DND-41 (cell line): Measurements from ENCODE around the gene CCDC102A.

Experiments
- ATAC-seq: fragments of 200-7000 bp; cut with Tn5 transposase; 3 replicates; pipeline ENCODE4 v1.9.1; 2021; ENCODE audit warnings: low read depth; ENCODE audit not compliant: insufficient read depth
- DNase-seq: peaks from one replicate; pipeline ENCODE4 v3.0.0-alpha.2; 2020
- H2AFZ ChIP-seq: 2 replicates; pipeline ENCODE4 v1.6.0; 2012; ENCODE audit warnings: low read depth, low read length
- H3K27ac ChIP-seq: 2 replicates; pipeline ENCODE4 v1.5.1; 2012; ENCODE audit warnings: low read length, inconsistent platforms
- H3K27me3 ChIP-seq: fragments of 200-600 bp; sonication (generic); 2 replicates; pipeline ENCODE4 v1.6.0; 2012; ENCODE audit warnings: low read length, mild to moderate bottlenecking, inconsistent platforms; ENCODE audit not compliant: insufficient read depth, poor library complexity
- H3K36me3 ChIP-seq: 2 replicates; pipeline ENCODE4 v1.5.1; 2012; ENCODE audit warnings: low read length, inconsistent platforms; ENCODE audit not compliant: insufficient read depth
- H3K4me1 ChIP-seq: 2 replicates; pipeline ENCODE4 v1.5.1; 2012; ENCODE audit warnings: mild to moderate bottlenecking, low read length; ENCODE audit not compliant: insufficient read depth
- H3K4me2 ChIP-seq: 2 replicates; pipeline ENCODE4 v1.6.0; 2012; ENCODE audit warnings: mild to moderate bottlenecking, moderate library complexity, low read length, inconsistent platforms; ENCODE audit not compliant: insufficient read depth
- H3K4me3 ChIP-seq, 2 experiments: fragments of 200-600 bp in 1 of 2; shearing (Covaris generic) in 1 of 2; 2 replicates each; pipeline ENCODE4 v1.5.1; 2012 to 2016; ENCODE audit warnings: inconsistent platforms in 2 of 2, low read length in 2 of 2, mild to moderate bottlenecking in 2 of 2, low read depth in 1 of 2, moderate library complexity in 1 of 2
- H3K79me2 ChIP-seq: 2 replicates; pipeline ENCODE4 v1.6.0; 2012; ENCODE audit warnings: low read length, inconsistent platforms; ENCODE audit not compliant: insufficient read depth
- H3K9ac ChIP-seq: 2 replicates; pipeline ENCODE4 v1.6.0; 2012; ENCODE audit warnings: low read depth, mild to moderate bottlenecking, inconsistent platforms, low read length, moderate library complexity
- H3K9me3 ChIP-seq: 2 replicates; pipeline ENCODE4 v1.5.1; 2012; ENCODE audit warnings: low read length, moderate library complexity, mild to moderate bottlenecking, inconsistent platforms; ENCODE audit not compliant: insufficient read depth, severe bottlenecking
- H4K20me1 ChIP-seq: 2 replicates; pipeline ENCODE4 v1.6.0; 2012; ENCODE audit warnings: low read length; ENCODE audit not compliant: insufficient read depth
- EZH2 ChIP-seq: IDR thresholded peaks from 3 replicates; pipeline ENCODE4 v1.6.1; 2012; ENCODE audit warnings: borderline replicate concordance, low read depth, mild to moderate bottlenecking, moderate library complexity, low read length, inconsistent platforms; ENCODE audit not compliant: severe bottlenecking
- TF ChIP-seq, protein P1 (sequence below): IDR thresholded peaks from 2 replicates; pipeline ENCODE4 v1.5.1; 2012; ENCODE audit warnings: borderline replicate concordance, low read length, moderate library complexity, mild to moderate bottlenecking; ENCODE audit not compliant: poor library complexity, severe bottlenecking; ENCODE audit errors: extremely low read depth

Gene CCDC102A

DNA sequence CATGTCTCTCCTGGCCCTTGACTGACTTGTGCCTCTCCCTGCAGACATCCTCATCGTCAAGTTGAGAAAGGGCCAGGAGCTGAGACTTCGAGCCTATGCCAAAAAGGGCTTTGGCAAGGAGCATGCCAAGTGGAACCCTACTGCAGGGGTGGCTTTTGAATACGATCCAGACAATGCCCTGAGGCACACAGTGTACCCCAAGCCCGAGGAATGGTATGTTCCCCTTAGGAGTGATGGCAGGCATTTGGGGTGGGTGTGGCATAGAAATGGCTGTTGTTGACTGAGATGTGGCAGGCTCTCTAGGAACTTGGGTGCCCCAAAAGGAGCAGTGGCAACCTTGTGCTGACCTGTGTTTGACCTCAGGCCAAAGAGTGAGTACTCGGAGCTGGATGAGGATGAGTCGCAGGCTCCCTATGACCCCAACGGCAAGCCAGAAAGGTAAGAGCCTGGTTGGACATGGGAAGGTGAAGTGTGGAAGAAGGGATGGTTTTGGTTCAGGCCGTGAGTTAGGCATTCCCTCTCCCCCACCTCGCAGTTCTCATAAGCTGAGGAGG is 66.4 kb downstream of the CCDC102A start:
- DNase-seq (no peak), ATAC-seq (no peak)
- Histone ChIP-seq H3K36me3 (peaks cover 80% of the 10 kb centered on the region), H3K27ac (no peak overlapping the region), H3K9ac (no peak overlapping the region), H3K4me1 (peaks cover 2% of the 10 kb centered on the region), H3K4me3 (no peak overlapping the region), H4K20me1 (peaks cover 6% of the 10 kb centered on the region), H3K27me3 (no peaks in the 10 kb centered on the region), H3K4me2 (no peak overlapping the region), H2AFZ (no peak overlapping the region), H3K79me2 (peaks cover 6% of the 10 kb centered on the region; the same call in 1 of the 2 replicates), H3K9me3 (no peaks in the 10 kb centered on the region)
- TF ChIP-seq, protein P1, sequence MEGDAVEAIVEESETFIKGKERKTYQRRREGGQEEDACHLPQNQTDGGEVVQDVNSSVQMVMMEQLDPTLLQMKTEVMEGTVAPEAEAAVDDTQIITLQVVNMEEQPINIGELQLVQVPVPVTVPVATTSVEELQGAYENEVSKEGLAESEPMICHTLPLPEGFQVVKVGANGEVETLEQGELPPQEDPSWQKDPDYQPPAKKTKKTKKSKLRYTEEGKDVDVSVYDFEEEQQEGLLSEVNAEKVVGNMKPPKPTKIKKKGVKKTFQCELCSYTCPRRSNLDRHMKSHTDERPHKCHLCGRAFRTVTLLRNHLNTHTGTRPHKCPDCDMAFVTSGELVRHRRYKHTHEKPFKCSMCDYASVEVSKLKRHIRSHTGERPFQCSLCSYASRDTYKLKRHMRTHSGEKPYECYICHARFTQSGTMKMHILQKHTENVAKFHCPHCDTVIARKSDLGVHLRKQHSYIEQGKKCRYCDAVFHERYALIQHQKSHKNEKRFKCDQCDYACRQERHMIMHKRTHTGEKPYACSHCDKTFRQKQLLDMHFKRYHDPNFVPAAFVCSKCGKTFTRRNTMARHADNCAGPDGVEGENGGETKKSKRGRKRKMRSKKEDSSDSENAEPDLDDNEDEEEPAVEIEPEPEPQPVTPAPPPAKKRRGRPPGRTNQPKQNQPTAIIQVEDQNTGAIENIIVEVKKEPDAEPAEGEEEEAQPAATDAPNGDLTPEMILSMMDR: no peak
- no peak for TF ChIP-seq EZH2

- no peak overlapping the region for H3K27ac ChIP-seq
- no peak for TF ChIP-seq EZH2
- TF ChIP-seq, protein P1: no peak
- peaks cover 10% of the 10 kb centered on the region for H3K4me1 ChIP-seq
- H3K9me3 ChIP-seq: no peaks in the 10 kb centered on the region
- DNase-seq (no peak), ATAC-seq (no peak)
- peaks cover 88% of the 10 kb centered on the region for H3K36me3 ChIP-seq
- no peak overlapping the region for H2AFZ ChIP-seq
- H3K4me3 ChIP-seq: no peak overlapping the region
- no peak overlapping the region for H3K9ac ChIP-seq
- H4K20me1 ChIP-seq: peaks cover 6% of the 10 kb centered on the region
- no peaks in the 10 kb centered on the region for H3K27me3 ChIP-seq
- peaks cover 14% of the 10 kb centered on the region for H3K79me2 ChIP-seq
- H3K4me2 ChIP-seq: no peak overlapping the region
Measured at GRCh38 chr16:57469046-57469445, 67.3 kb downstream of the CCDC102A start.

DNA sequence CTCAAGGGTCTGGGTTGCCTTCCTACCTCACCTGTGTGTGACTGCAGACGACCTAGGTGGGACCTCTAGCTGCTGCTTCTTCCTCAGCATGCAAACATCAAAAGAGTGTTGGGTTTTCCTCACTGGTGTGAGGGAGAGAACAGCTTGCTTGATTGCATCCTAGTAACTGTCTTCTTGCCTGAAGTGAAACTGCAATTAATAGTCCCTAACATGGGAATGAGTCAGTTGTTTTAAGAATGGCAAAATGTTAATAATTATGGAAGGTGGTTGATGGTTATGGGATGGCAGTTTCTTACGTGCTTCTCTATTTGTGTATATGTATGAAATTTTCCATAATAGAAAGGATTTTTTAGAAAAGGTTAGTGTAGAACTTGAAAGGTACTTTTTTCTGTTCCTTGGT is 68.0 kb downstream of the CCDC102A start:
- no peak overlapping the region for H2AFZ ChIP-seq
- H3K36me3 ChIP-seq: peaks cover 93% of the 10 kb centered on the region
- peaks cover 21% of the 10 kb centered on the region for H3K79me2 ChIP-seq
- no peak overlapping the region for H3K4me3 ChIP-seq
- H4K20me1 ChIP-seq: peaks cover 6% of the 10 kb centered on the region
- no peak overlapping the region for H3K27ac ChIP-seq
- DNase-seq (no peak), ATAC-seq (no peak)
- TF ChIP-seq, protein P1: no peak
- TF ChIP-seq EZH2: no peak
- H3K9ac ChIP-seq: no peak overlapping the region
- H3K9me3 ChIP-seq: no peaks in the 10 kb centered on the region
- no peaks in the 10 kb centered on the region for H3K27me3 ChIP-seq
- peaks cover 17% of the 10 kb centered on the region for H3K4me1 ChIP-seq
- H3K4me2 ChIP-seq: no peak overlapping the region
